OCI-LY7 (cell line): ENCODE data around the gene HIRIP3. TPM values are rescaled to one million over a fixed set of nuclear protein-coding genes. Genes with fewer than 3 reads are reported as not detected.

Experiments used
- BruUV-seq: library from RNA; stranded (reverse); fragments of 400-500 nt; replicated peaks from 2 replicates; lab custom pipeline; 2021; lab: Mats Ljungman, UMichigan
- CTCF ChIA-PET: fragments of 300-600 bp; sonication (Branson Sonifier 250); formaldehyde crosslinking; loops from one replicate; lab custom pipeline; 2022; ENCODE audit warnings: antibody characterized with exemption; ENCODE audit not compliant: unreplicated experiment; lab: Charles Lee
- POLR2A ChIA-PET: fragments of 300-600 bp; sonication (Branson Sonifier 250); formaldehyde crosslinking; loops from one replicate; lab custom pipeline; 2022; ENCODE audit warnings: antibody characterized with exemption; lab: Charles Lee
- DNase-seq: peaks from one replicate; pipeline ENCODE4 v3.0.0-alpha.2; 2015; ENCODE audit warnings: low spot score
- H2AFZ ChIP-seq: fragments of 200-600 bp; sonication (generic), shearing (Covaris generic); 2 replicates; pipeline ENCODE4 v1.6.1; 2014; ENCODE audit warnings: mild to moderate bottlenecking, antibody characterized with exemption, low read length, moderate library complexity
- H3K27ac ChIP-seq: fragments of 200-600 bp; sonication (generic); 2 replicates; pipeline ENCODE4 v1.5.1; 2014; ENCODE audit warnings: mixed run types, low read depth, mild to moderate bottlenecking, moderate library complexity, low read length, inconsistent platforms; ENCODE audit not compliant: poor library complexity, severe bottlenecking
- H3K36me3 ChIP-seq: fragments of 200-600 bp; sonication (generic); 2 replicates; pipeline ENCODE4 v1.6.1; 2014; ENCODE audit warnings: mild to moderate bottlenecking, antibody characterized with exemption, low read length, moderate library complexity, mixed read lengths; ENCODE audit not compliant: insufficient read depth
- H3K4me1 ChIP-seq: fragments of 200-600 bp; sonication (generic); 2 replicates; pipeline ENCODE4 v1.5.1; 2014; ENCODE audit warnings: mild to moderate bottlenecking, low read length; ENCODE audit not compliant: insufficient read depth, poor library complexity, severe bottlenecking
- H3K4me2 ChIP-seq: fragments of 200-600 bp; sonication (generic); 2 replicates; pipeline ENCODE4 v1.6.1; 2014; ENCODE audit warnings: mild to moderate bottlenecking, low read length
- H3K4me3 ChIP-seq: fragments of 200-600 bp; sonication (generic); 2 replicates; pipeline ENCODE4 v1.5.1; 2014; ENCODE audit warnings: mild to moderate bottlenecking, low read depth, low read length; ENCODE audit not compliant: poor library complexity, severe bottlenecking
- H3K79me2 ChIP-seq: fragments of 200-600 bp; sonication (generic); 2 replicates; pipeline ENCODE4 v1.6.1; 2016; ENCODE audit warnings: low read depth, mild to moderate bottlenecking, low read length, moderate library complexity, mixed read lengths; ENCODE audit not compliant: insufficient read depth
- H3K9me2 ChIP-seq: fragments of 200-600 bp; sonication (generic); 2 replicates; pipeline ENCODE4 v1.6.1; 2016; ENCODE audit warnings: mild to moderate bottlenecking, low read length, mixed read lengths; ENCODE audit not compliant: insufficient read depth
- H3K9me3 ChIP-seq: fragments of 200-600 bp; sonication (generic); 2 replicates; pipeline ENCODE4 v1.6.1; 2014; ENCODE audit warnings: mild to moderate bottlenecking, mixed run types, low read length, mixed read lengths
- H4K20me1 ChIP-seq: fragments of 200-600 bp; sonication (generic); 2 replicates; pipeline ENCODE4 v1.6.1; 2014; ENCODE audit warnings: mild to moderate bottlenecking, antibody characterized with exemption, low read length, moderate library complexity, mixed read lengths; ENCODE audit not compliant: insufficient read depth
- EZH2phosphoT487 ChIP-seq: fragments of 200-600 bp; sonication (generic); IDR thresholded peaks from 2 replicates; pipeline ENCODE4 v1.6.1; 2018; ENCODE audit warnings: low read depth, borderline replicate concordance, mild to moderate bottlenecking, mixed run types, antibody characterized with exemption, low read length, moderate library complexity, mixed read lengths
- intact Hi-C: fragments of 100-400 bp; cut with micrococcal nuclease; formaldehyde crosslinking; loops from one replicate; pipeline ENCODE4 v1.10.0; 2022; ENCODE audit not compliant: unreplicated experiment
- total RNA-seq, 2 experiments: library from RNA; depleted of rRNA in 1 of 2; stranded (reverse); fragments of >200 nt in 1 of 2; shearing (Covaris generic) in 1 of 2; gene quantifications; 2 replicates each; pipeline ENCODE4 v1.2.3, GENCODE V29; 2014 to 2022
- TF ChIP-seq, protein P1 (sequence below): fragments of 200-600 bp; sonication (generic); conservative IDR thresholded peaks from 2 replicates; pipeline ENCODE4 v1.5.1; 2014; ENCODE audit warnings: mild to moderate bottlenecking, antibody characterized with exemption, low read length, moderate library complexity, mixed read lengths

The HIRIP3 gene
- total RNA-seq, 2 experiments from 2014 or later: 43.2 to 60.4 TPM

DNA sequence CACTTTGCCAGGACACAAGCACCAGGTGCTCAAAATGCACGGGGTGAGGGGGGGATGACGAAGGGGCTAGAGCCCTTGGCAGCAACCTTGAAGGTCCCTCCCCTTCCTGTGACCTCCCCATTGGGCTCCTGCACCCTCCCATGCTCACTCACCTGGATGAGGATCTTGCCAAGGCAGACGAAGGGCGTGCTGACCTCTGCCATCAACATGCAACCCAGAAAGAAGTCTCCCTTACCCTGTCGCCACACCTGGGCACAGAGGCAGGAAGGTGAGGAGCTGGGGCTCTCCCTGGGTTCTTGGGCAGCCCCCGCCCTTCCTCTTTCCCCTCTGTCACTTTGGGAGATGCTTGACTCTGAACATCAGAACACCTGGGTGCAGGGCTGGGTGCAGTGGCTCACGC, 30.2 kb upstream of the HIRIP3 start:
- intact Hi-C loops: no loop called here
- Histone ChIP-seq H3K9me2 (no peaks in the 10 kb centered on the region), H3K79me2 (no peaks in the 10 kb centered on the region), H3K36me3 (no peaks in the 10 kb centered on the region), H3K4me1 (no peaks in the 10 kb centered on the region), H3K4me2 (no peak overlapping the region), H4K20me1 (no peaks in the 10 kb centered on the region), H3K9me3 (no peaks in the 10 kb centered on the region), H3K27ac (no peak overlapping the region), H2AFZ (no peak overlapping the region), H3K4me3 (no peak overlapping the region)
- TF ChIP-seq, protein P1, sequence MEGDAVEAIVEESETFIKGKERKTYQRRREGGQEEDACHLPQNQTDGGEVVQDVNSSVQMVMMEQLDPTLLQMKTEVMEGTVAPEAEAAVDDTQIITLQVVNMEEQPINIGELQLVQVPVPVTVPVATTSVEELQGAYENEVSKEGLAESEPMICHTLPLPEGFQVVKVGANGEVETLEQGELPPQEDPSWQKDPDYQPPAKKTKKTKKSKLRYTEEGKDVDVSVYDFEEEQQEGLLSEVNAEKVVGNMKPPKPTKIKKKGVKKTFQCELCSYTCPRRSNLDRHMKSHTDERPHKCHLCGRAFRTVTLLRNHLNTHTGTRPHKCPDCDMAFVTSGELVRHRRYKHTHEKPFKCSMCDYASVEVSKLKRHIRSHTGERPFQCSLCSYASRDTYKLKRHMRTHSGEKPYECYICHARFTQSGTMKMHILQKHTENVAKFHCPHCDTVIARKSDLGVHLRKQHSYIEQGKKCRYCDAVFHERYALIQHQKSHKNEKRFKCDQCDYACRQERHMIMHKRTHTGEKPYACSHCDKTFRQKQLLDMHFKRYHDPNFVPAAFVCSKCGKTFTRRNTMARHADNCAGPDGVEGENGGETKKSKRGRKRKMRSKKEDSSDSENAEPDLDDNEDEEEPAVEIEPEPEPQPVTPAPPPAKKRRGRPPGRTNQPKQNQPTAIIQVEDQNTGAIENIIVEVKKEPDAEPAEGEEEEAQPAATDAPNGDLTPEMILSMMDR: no peak
- ChIA-PET CTCF (no interaction called here), POLR2A (interaction anchor here (0.6 to 0.7 kb wide), 2 partner anchors 13 to 344 kb away, joined by 3 to 4 read pairs; no protein-coding TSS in a partner anchor)
- BruUV-seq: no TSS peak
- DNase-seq: no peak

DNA sequence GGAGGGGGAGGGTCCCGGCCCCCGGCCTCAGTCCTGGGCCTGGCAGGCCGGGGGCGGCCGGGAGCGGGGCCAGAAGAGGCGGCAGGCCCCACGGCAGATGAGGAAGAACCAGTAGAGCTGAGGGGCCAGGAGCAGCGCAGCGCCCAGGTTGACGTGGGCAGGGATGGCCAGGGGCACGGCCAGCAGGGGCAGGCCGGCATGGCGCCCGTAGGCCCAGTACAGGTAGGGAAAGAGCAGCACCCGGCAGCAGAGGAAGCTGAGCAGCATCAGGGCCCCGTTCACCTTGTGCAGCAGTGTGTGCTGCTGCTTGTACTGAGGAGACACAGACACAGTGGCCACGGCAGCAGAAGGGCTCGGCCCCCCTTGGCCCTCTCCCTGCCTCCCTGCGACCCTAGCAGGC, 29.7 kb upstream of the HIRIP3 start:
- Histone ChIP-seq H3K79me2 (no peaks in the 10 kb centered on the region), H3K4me2 (no peak overlapping the region), H4K20me1 (no peaks in the 10 kb centered on the region), H3K4me3 (no peak overlapping the region), H3K27ac (no peak overlapping the region), H3K36me3 (no peaks in the 10 kb centered on the region), H3K4me1 (no peaks in the 10 kb centered on the region), H3K9me2 (no peaks in the 10 kb centered on the region), H3K9me3 (no peaks in the 10 kb centered on the region), H2AFZ (no peak overlapping the region)
- CTCF ChIA-PET: no interaction called here
- intact Hi-C loops: no loop called here
- TF ChIP-seq, protein P1: no peak
- no peak for TF ChIP-seq EZH2phosphoT487
- no TSS peak for BruUV-seq
- POLR2A ChIA-PET: interaction anchor here (0.6 kb wide), 1 partner anchor 343 kb away, joined by 4 read pairs; no protein-coding TSS in a partner anchor
- no peak for DNase-seq

DNA sequence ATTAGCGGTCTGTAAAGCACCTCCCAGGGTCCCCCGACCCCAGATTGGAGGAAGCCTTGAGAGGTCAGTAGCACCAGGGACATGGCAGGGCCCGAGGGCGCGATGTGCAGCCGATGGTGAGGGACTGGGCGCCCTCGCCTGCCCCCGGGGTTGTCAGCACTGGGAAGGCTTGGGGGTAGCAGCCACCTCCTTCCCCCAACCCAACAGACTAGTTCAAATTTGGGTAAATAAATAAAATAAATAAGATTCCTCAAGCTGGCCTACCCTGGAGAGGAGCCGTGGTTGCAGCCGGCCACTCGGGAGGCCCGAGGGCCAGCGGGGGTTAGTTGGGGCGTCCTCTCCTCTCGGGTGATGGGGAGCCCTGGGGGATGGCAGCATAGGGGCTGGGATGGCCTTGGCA, 29.0 kb upstream of the HIRIP3 start:
- POLR2A ChIA-PET: no interaction called here
- H3K27ac ChIP-seq: no peak overlapping the region

More for the DNA sequence above, 29.0 kb upstream of the HIRIP3 start:
- CTCF ChIA-PET: no interaction called here
- Histone ChIP-seq H3K4me1 (no peaks in the 10 kb centered on the region), H3K4me3 (no peak overlapping the region), H3K9me2 (no peaks in the 10 kb centered on the region), H3K9me3 (no peaks in the 10 kb centered on the region), H3K4me2 (no peak overlapping the region), H4K20me1 (no peaks in the 10 kb centered on the region), H2AFZ (no peak overlapping the region), H3K36me3 (no peaks in the 10 kb centered on the region), H3K79me2 (no peaks in the 10 kb centered on the region)
- no TSS peak for BruUV-seq
- TF ChIP-seq, protein P1: no peak
- TF ChIP-seq EZH2phosphoT487: no peak
- intact Hi-C loops: loop anchor here (5.0 kb wide), 2 partner anchors 147 to 162 kb away; partner anchors contain the start of gene CDIPT
- DNase-seq: no peak
